HG02610 (cell line): ENCODE measurements around the gene MT1B.
"Not testable (repeated sequence)": the region's sequence is repeated elsewhere in the genome, so short reads cannot be mapped to it uniquely, and the experiment has no call there.

Experiments used
- ATAC-seq: cut with Tn5 transposase; IDR thresholded peaks from one replicate; pipeline ENCODE4 v1.9.1; 2021; ENCODE audit warnings: mild to moderate bottlenecking, moderate library complexity; ENCODE audit not compliant: unreplicated experiment

MT1B gene

GRCh38 chr16:56665286-56666261 lies 13.9 kb downstream of the MT1B start:
- ATAC-seq: not testable (repeated sequence)

DNA sequence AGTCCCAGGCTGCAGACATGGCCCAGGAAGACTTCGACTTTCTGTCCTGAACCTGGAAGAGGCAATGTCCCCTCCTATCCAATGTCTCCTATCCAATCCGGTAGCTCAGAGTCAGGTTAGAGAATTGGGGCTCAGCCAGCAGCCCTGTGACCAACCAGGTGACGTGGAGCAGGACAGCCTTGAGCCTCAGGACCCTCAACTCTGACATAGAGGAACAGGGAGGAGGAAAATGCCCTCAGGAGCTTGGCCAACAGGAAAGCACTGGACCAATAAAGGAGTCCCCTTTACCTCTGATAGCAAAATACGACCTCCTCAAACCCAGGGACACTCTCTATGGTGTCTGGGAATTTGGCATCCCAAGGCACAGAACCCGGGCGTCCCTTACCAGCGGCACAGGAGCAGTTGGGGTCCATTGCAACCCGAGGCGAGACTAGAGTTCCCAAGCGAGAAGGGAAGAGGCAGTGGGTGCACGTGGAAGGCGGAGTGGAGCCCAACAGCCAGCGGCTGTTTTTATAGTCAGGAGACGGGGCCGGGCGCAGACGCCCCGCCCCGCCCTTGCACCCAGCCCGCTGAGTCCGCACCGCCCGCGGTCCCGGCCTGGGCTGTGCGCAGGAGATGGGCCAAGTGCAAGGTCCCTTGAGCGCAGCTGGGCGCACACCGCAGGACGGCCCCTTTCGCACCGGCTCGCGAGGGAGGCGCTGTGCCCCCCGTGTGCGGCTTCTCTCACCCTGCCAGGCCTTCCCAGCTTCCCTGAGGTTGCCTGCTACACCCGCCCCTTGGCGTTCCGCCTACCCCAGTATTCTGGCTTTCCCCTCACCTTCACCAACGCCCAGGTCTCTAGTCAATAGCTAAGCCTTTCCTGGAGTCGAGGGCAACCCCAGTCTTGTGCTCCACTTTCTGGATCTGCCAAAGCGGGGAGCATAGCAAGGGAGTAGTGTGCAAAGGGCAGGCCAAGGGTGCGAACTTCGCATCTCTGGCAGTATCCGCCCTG lies 16.2 kb downstream of the MT1B start, which contains the start of gene MT1G:
Gene MT1G, minus strand, starts transcription at position 485 of the 991 bp plus-strand sequence. Its CDS starts 72 bp downstream, at position 413.
- no peak for ATAC-seq

DNA sequence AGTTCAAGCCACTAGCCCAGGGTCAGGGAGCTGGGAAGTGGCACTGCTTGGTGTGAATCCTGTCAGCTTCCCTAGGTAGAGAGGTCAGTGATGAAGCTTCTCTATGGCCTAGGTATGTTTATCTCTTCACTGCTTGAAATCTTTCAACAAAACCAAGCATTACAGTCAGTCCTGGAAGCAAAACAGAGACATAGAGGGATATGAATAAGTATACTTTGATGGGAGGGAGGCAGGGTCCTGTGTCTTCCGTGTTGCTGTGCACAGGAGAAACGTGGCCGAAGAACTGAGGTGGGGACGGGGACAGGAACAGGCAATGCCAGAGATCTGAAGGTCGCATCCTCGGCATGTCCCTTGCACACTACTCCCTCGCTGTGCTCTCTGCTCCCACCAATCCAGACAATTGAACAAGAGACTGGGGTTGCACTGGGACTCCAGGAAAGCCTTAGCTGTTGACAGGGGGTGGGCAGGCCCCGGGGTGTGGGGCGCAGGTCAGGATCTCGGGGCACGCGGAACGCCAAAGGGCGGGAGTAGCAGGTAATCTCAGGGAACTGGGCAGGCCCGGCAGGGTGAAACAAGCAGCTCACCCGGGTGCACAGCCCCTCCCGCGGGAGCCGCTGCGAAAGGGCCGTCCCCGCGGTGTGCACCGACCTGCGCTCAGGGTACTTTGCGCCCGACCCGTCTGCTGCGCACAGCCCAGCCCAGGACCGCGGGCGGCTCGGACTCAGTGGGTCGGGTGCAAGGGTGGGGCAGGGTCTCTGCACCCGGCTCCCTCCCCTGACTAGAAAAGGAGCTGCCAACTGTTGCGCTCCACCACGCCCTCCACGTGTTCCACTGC lies 17.5 kb downstream of the MT1B start, which contains the start of gene MT1H:
Gene MT1H, plus strand, starts transcription at position 810 of the 835 bp plus-strand sequence. CDS start 71 bp downstream, outside the sequence.
- no peak for ATAC-seq

DNA sequence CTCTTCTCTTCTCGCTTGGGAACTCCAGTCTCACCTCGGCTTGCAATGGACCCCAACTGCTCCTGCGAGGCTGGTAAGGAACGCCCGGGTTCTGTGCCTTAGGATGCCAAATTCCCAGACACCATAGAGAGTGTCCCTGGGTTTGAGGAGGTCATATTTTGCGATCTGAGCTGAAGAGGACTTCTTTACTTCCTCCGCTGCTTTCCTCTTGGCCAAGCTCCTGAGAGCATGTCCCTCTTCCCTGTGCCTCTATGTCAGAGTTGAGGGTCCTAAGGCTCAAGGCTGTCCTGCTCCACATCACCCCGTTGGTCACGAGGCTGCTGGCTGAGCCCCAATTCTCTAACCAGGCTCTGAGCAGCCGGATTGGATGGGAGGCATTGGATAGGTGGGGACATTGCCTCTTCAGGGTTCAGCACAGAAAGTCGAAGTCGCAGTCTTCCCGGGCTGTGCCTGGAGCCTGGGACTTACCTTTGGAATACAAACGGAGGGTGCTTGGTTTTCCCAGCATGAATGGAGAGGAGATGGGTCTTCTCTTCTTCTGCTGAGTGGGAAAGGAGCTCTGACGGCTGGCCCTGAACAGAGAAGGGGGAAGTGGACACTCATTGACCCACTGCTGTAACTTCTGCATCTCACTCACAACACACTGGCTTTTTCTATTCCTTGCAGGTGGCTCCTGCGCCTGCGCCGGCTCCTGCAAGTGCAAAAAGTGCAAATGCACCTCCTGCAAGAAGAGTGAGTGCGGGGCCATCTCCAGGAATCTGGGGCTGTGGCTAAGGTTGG lies 18.3 kb downstream of the MT1B start:
- ATAC-seq: no peak

- no peak for ATAC-seq
These were observed 18.9 kb downstream of the MT1B start for GRCh38 chr16:56670620-56670934.

GRCh38 chr16:56671691-56672090 lies 20.0 kb downstream of the MT1B start:
- ATAC-seq: not testable (repeated sequence)

- not testable (repeated sequence) for ATAC-seq
These were observed 20.5 kb downstream of the MT1B start for GRCh38 chr16:56672171-56672570.

- ATAC-seq: no peak
These were observed 21.3 kb downstream of the MT1B start for GRCh38 chr16:56672761-56673536.

GRCh38 chr16:56673921-56674320 lies 22.2 kb downstream of the MT1B start:
- no peak for ATAC-seq

DNA sequence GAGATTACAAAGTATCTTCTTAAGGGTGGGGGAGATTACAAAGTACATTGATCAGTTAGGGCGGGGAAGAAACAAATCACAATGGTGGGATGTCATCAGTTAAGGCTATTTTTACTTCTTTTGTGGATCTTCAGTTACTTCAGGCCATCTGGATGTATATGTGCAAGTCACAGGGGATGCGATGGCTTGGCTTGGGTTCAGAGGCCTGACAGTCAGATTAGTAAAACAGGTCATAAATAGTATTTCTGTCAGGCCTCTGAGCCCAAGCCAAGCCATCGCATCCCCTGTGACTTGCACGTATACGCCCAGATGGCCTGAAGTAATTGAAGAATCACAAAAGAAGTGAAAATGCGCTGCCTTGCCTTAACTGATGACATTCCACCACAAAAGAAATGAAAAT lies 22.9 kb downstream of the MT1B start:
- ATAC-seq: not testable (repeated sequence)

DNA sequence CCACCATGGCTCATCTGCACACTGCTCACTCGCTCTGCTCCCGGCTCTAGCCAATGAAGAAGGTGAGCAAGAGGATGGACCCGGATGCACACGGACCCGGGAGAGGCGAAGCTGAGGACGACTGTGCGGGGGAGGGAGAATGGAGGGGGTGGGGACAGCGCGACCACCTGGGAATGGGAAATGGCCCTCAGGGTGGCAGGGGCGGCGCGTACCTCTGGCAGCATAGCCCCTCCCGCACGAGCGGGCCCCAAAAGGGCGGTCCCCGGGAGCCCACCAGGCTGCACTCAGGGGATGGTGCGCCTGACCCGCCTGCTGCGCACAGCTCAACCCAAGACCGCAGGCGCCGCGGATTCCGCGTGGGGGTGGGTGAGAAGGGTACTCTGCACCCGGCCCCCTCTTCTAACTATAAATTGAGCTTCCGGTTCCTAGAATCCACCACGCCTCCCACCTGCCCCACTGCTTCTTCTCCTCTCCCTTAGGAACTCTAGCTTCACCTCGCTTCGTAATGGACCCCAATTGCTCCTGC lies 24.1 kb downstream of the MT1B start:
- no peak for ATAC-seq

GRCh38 chr16:56677474-56677873 lies 25.8 kb downstream of the MT1B start:
- no peak for ATAC-seq

GRCh38 chr16:56679078-56679730 lies 27.5 kb downstream of the MT1B start:
- ATAC-seq: no peak

- ATAC-seq: no peak
These were observed 28.1 kb downstream of the MT1B start for GRCh38 chr16:56679818-56680217.

DNA sequence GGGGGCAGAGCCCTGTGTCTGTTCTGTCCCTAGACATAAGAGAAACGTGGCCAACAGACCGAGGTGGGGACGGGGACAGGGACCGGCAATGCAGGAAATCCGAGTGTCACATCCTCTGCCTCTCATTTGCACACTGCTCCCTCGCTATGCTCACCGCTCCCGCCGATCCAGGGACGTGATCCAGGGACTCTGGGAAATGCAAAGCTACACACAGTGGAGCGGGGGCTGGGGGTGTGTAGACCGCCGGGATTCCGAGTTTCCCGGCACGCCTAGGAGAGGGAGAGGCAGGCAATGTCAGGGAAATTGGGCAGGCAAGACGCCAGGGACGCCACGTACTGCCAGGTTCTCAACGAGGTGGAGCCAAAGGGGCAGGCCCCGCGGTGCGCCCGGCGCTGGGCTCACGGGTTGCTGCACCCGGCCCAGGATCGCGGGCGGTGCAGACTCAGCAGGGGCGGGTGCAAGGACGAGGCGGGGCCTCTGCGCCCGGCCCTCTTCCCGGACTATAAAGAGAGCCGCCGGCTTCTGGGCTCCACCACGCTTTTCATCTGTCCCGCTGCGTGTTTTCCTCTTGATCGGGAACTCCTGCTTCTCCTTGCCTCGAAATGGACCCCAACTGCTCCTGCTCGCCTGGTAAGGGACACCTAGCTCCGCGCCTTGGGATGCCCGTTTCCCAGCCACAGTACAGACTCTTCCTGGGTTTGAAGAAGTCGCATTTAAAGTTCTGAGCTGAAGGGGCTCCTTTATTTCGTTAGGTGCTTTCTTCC lies 30.4 kb downstream of the MT1B start, which contains the start of gene MT1X:
Gene MT1X, plus strand, starts transcription at position 532 of the 764 bp plus-strand sequence. Its CDS starts 71 bp downstream, at position 603.
- ATAC-seq: peak; percentile 96

DNA sequence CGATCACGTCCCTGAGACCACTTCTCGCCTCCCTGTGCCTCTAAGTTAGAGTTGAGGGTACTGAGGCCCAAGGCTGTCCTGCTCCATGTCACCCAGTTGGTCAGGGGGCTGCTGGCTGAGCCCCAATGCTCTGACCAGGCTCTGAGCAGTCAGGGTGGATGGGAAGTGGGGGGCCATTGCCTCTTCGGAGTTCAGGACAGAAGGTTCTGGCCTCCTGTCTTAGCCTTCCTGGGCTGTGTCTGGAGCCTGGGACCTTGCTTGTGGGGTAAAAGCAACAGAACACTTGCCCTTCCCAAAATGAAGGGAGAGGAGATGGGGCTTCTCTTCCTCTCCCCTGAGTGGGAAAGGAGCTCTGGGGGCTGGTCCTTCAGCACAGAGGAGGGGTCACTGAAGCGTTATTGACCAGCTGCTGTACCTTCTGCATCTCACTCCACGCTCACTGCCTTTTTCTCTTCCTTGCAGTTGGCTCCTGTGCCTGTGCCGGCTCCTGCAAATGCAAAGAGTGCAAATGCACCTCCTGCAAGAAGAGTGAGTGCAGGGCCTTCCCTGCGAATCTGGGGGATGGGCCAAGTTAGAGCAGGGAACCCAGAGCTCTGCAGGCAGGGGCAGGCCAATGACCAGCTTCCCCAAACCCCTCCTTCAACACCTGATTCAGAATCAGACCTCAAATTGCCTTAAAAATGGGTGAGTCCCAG lies 31.2 kb downstream of the MT1B start:
- ATAC-seq: no peak
